Spleen (tissue), 11 donors: ENCODE measurements around the gene CBX2. TPM values are rescaled to one million over a fixed set of nuclear protein-coding genes. Genes with fewer than 3 reads are reported as not detected.

Source experiments
- DNase-seq: peaks from one replicate; pipeline ENCODE4 v3.0.0-alpha.2; 2020
- H3K27ac ChIP-seq, 8 donors: fragments of 200-600 bp; sonication (generic) in 7 of 8; 1 replicate in 4 of 8; 2 replicates in 4 of 8; pipeline versions ENCODE4 v1.5.0 to v1.8.0; 2016 to 2021; ENCODE audit warnings: inconsistent platforms in 4 of 8, mild to moderate bottlenecking in 4 of 8, moderate library complexity in 1 of 8
- H3K27me3 ChIP-seq, 7 donors: fragments of 200-600 bp; sonication (generic) in 6 of 7; replicated peaks in 1 of 7; 1 replicate in 4 of 7; 2 replicates in 3 of 7; pipeline versions ENCODE4 v1.5.0 to v1.8.0; 2016 to 2021; ENCODE audit warnings: inconsistent platforms in 3 of 7, mild to moderate bottlenecking in 1 of 7
- H3K36me3 ChIP-seq, 6 donors: fragments of 200-600 bp; sonication (generic) in 5 of 6; 1 replicate in 4 of 6; 2 replicates in 2 of 6; pipeline versions ENCODE4 v1.5.0 to v1.8.0; 2016 to 2021; ENCODE audit warnings: inconsistent platforms in 2 of 6
- H3K4me1 ChIP-seq, 6 donors: fragments of 200-600 bp; sonication (generic) in 5 of 6; 1 replicate in 3 of 6; 2 replicates in 3 of 6; pipeline versions ENCODE4 v1.5.0 to v1.8.0; 2016 to 2021; ENCODE audit warnings: inconsistent platforms in 3 of 6
- H3K4me3 ChIP-seq, 8 donors: fragments of 200-600 bp; sonication (generic) in 7 of 8; 1 replicate in 4 of 8; 2 replicates in 4 of 8; pipeline versions ENCODE4 v1.5.0 to v1.8.0; 2016 to 2021; ENCODE audit warnings: inconsistent platforms in 4 of 8, mild to moderate bottlenecking in 4 of 8, moderate library complexity in 2 of 8
- H3K9me3 ChIP-seq, 8 donors: fragments of 200-600 bp; sonication (generic) in 7 of 8; 1 replicate in 4 of 8; 2 replicates in 4 of 8; pipeline versions ENCODE4 v1.5.0 to v1.8.0; 2016 to 2021; ENCODE audit warnings: inconsistent platforms in 4 of 8
- CTCF ChIP-seq, 11 experiments: fragments of 200-600 bp in 7 of 11; fragments of 450-650 bp in 4 of 11; sonication (generic) in 4 of 11; IDR thresholded peaks in 8 of 11; conservative IDR thresholded peaks in 3 of 11; 1 replicate in 7 of 11; 2 replicates in 4 of 11; pipeline versions ENCODE4 v1.4.0 to v1.8.0; 2016 to 2021; ENCODE audit warnings: antibody characterized with exemption in 11 of 11, inconsistent platforms in 4 of 11, mild to moderate bottlenecking in 1 of 11
- POLR2A ChIP-seq, 3 donors: fragments of 450-650 bp; IDR thresholded peaks; one replicate each; pipeline ENCODE4 v1.5.1; 2017; ENCODE audit warnings: antibody characterized with exemption in 3 of 3, mild to moderate bottlenecking in 1 of 3
- POLR2AphosphoS5 ChIP-seq, 3 donors: sonication (generic); formaldehyde crosslinking; IDR thresholded peaks; one replicate each; pipeline ENCODE4 v1.5.1; 2017; ENCODE audit warnings: antibody characterized with exemption in 3 of 3
- WGBS, 5 donors: extraction: QIAGEN DNeasy Blood & Tissue Kit in 3 of 5; methylation state at CpG; one replicate each; pipeline versions ENCODE4 v1.1.5 to v1.1.7; 2013 to 2018; 5-methylcytosine and 5-hydroxymethylcytosine counted together
- intact Hi-C: fragments of 100-400 bp; cut with DNase I; formaldehyde crosslinking; loops from one replicate; pipeline ENCODE4 v1.15.0; 2023; ENCODE audit warnings: low total_unique reads
- polyA plus RNA-seq, 3 donors: library from polyadenylated mRNA; stranded (reverse); fragments of 200-250 nt; gene quantifications; one replicate each; pipeline ENCODE4 v1.2.1, GENCODE V29; 2013
- total RNA-seq, 7 donors: library from RNA; depleted of rRNA in 3 of 7; stranded (reverse); fragments of >200 nt in 3 of 7; fragmentation: NEBNext Ultra II Directional in 4 of 7; extraction: Animal tissue kit (Norgen Biotek cat#: 25700) in 4 of 7; gene quantifications; one replicate each; pipeline versions ENCODE4 v1.1.0 to v1.2.1, GENCODE V29; 2016 to 2021
- donor health status: healthy with polysubstance abuse.
- donor health status: DM: no; HTN: no; CAD: no; lungs with moderate emphysema.
- donor health status: DM: no; HTN: no; CAD: no.
- donor health status: Bipolar disorder and iron deficiency.
- donor health status: healthy.
- donor health status: DM: no; HTN: no; CAD: no.
- donor health status: DM: yes; HTN: yes; CAD: no.

The CBX2 gene
- total and polyA plus RNA-seq, 10 donors: 0.48 to 6.2 (median 3.3) TPM

- no peak for TF ChIP-seq POLR2AphosphoS5 (IDR thresholded peaks at IDR 0.05)
- TF ChIP-seq POLR2A (IDR thresholded peaks at IDR 0.05): no peak
- no peak for TF ChIP-seq CTCF (IDR thresholded peaks at IDR 0.05 in 8 of 11, conservative IDR thresholded peaks at IDR 0.05 in 3 of 11)
- intact Hi-C loops: no loop called here
- Histone ChIP-seq H3K4me3 (no peak overlapping the region), H3K27me3 (peaks cover 0 to 63% (median 32%) of the 10 kb centered on the region in 7 donors), H3K4me1 (peaks cover 5 to 19% (median 12%) of the 10 kb centered on the region in 6 donors), H3K36me3 (no peaks in the 10 kb centered on the region), H3K9me3 (no peaks in the 10 kb centered on the region), H3K27ac (no peak overlapping the region)
- no peak for DNase-seq
- WGBS, 5 donors: 84 to 94% (median 86%) methylated on average over 12 to 17 of the region's 17 CpGs
These were observed 39.9 kb upstream of the CBX2 start for GRCh38 chr17:79737922-79738578.

GRCh38 chr17:79738643-79739042 lies 39.3 kb upstream of the CBX2 start:
- intact Hi-C loops: no loop called here
- WGBS, 5 donors: 85 to 93% (median 91%) methylated on average over 12 to 14 of the region's 14 CpGs
- no peak for DNase-seq
- no peak overlapping the region for H3K27ac ChIP-seq
- peaks cover 0 to 65% (median 32%) of the 10 kb centered on the region in 7 donors for H3K27me3 ChIP-seq
- TF ChIP-seq CTCF (IDR thresholded peaks at IDR 0.05 in 8 of 11, conservative IDR thresholded peaks at IDR 0.05 in 3 of 11) (no peak), POLR2A (IDR thresholded peaks at IDR 0.05) (no peak), POLR2AphosphoS5 (IDR thresholded peaks at IDR 0.05) (no peak)
- H3K9me3 ChIP-seq: no peaks in the 10 kb centered on the region
- peaks cover 3 to 13% (median 8%) of the 10 kb centered on the region in 6 donors for H3K4me1 ChIP-seq
- H3K4me3 ChIP-seq: no peak overlapping the region
- H3K36me3 ChIP-seq: no peaks in the 10 kb centered on the region

- H3K36me3 ChIP-seq: no peaks in the 10 kb centered on the region
- no peak overlapping the region for H3K27ac ChIP-seq
- intact Hi-C loops: loop anchor here (10.0 kb wide), 1 partner anchor 95 kb away; the partner anchor contains the start of gene CBX4
- 73 to 86% (median 81%) methylated on average over 28 of the region's 28 CpGs for WGBS, 5 donors
- H3K27me3 ChIP-seq: peaks cover 0 to 65% (median 32%) of the 10 kb centered on the region in 7 donors
- TF ChIP-seq CTCF (IDR thresholded peaks at IDR 0.05 in 8 of 11, conservative IDR thresholded peaks at IDR 0.05 in 3 of 11): no peak
- no peak for TF ChIP-seq POLR2AphosphoS5 (IDR thresholded peaks at IDR 0.05)
- TF ChIP-seq POLR2A (IDR thresholded peaks at IDR 0.05): no peak
- no peak for DNase-seq
- no peaks in the 10 kb centered on the region for H3K9me3 ChIP-seq
- no peak overlapping the region for H3K4me3 ChIP-seq
- peaks cover 3 to 11% (median 8%) of the 10 kb centered on the region in 6 donors for H3K4me1 ChIP-seq
These were observed 38.5 kb upstream of the CBX2 start for GRCh38 chr17:79739148-79740062.

- Histone ChIP-seq H3K27ac (no peak overlapping the region), H3K27me3 (peaks cover 0 to 75% (median 32%) of the 10 kb centered on the region in 7 donors), H3K36me3 (no peaks in the 10 kb centered on the region), H3K4me1 (peaks cover 3 to 12% (median 8%) of the 10 kb centered on the region in 6 donors), H3K4me3 (no peak overlapping the region), H3K9me3 (no peaks in the 10 kb centered on the region)
- intact Hi-C loops: loop anchor here (10.0 kb wide), 1 partner anchor 94 kb away; the partner anchor contains the start of gene CBX4
- no peak for DNase-seq
- TF ChIP-seq POLR2AphosphoS5 (IDR thresholded peaks at IDR 0.05): no peak
- TF ChIP-seq POLR2A (IDR thresholded peaks at IDR 0.05): no peak
- no peak for TF ChIP-seq CTCF (IDR thresholded peaks at IDR 0.05 in 8 of 11, conservative IDR thresholded peaks at IDR 0.05 in 3 of 11)
- 39 to 56% (median 43%) methylated on average over 8 of the region's 8 CpGs for WGBS, 5 donors
These were observed 37.5 kb upstream of the CBX2 start for GRCh38 chr17:79740413-79740812.
